Epidermal melanocyte (primary cell): ENCODE results near the gene AP2A1.

Source experiments
- DNase-seq: peaks from one replicate; pipeline ENCODE4 v3.0.0; 2011; ENCODE audit warnings: low spot score; ENCODE audit not compliant: insufficient read length

The AP2A1 gene

DNA sequence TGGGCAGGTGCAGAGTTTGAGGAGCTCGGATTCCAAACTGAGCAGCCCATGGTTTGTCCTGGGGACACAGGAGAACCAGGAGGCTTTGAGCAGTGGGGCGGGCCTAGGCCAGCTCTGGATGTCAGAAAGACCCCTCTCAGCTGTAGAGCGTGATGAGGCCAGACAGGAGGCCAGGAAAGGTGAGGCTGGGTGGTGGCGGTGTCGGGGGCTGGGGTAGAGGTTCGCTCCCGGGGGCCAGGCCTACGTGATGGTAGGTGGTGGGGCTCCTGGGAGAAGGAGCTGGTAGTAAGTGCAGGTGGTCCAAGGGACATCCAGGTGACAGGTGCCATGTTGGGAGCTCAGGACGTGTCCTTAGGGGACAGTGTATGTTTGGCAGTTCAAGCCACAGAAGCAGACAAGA is 70.6 kb downstream of the AP2A1 start:
- DNase-seq: no peak

DNA sequence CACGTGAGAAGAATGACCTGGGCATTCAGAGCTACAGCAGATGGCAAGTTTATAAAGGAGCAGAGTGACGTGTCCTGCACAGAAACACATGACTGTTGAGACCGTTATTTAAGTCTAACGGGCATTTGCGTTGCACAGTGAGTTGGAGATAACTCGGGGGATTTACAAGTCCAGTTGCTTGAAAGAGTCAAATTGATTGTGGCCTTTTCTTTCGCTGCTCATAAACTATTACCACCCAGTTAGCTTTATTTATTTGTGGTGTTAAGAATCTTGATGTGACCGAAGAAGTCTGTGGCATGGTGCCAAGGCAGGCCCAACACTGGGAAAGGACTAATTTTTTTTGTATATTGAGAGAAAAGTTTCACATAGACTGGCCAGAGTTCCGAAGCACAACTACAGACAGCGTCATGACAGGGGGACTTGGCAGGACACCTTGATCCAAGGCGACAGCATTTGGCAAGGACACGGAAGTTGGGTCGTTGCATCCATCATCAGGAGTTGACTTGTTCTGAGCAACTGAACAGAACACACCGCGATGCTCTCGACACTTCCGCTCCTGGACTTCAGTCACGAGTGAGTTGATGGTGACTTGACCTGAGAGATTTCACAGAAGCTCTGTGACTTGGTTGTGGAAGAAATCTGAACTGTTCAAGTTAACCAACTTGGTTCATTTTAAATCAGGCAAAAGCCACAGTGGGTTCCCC is 72.2 kb downstream of the AP2A1 start:
- DNase-seq: no peak

DNA sequence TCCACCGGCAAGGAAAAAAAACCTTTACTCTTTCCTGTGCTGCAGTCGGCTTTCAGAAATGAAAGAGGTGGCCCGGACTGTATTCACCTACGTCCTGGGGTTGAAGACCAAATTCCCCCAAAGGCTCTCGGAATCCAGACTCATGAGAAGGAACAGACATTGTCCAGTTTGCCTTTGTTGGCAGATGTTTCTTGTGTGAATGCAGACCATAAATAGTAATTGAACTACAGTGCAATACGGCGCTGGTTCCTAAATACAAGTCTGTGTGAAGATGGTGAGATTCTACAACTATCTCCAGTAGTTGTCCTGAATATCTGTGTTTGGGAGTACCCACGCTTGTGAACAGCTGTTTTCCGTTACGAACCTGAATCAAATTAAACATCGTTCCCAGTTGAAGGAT is 72.9 kb downstream of the AP2A1 start:
- no peak for DNase-seq

GRCh38 chr19:49840321-49840720 is 73.5 kb downstream of the AP2A1 start:
- DNase-seq: no peak

DNA sequence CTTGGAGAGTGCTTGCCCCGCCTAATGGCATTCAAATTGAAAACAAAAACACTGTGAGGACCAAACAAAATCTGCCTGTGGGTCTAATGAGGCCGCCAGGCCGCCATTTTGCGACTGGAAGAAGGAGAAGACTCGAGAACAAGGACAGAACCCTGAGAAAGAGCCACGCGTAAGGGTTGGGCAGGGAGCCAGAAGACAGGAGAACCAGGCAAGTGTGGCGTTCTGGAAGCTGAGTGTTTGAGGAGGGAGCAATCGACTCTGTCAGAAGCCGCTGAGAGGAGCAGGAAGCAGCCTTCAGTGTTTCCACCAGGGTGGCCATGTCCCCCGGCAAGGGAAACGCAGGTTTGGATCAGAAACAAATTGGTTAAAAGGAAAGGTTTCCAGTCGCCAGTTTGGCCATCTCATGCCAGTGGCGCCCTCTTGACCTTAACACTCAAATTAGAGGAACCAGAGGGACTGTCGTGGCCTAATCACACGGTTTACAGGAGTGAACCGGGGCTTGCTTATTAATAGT is 74.0 kb downstream of the AP2A1 start:
- no peak for DNase-seq

- no peak for DNase-seq
Observed at GRCh38 chr19:49843265-49843664, 76.5 kb downstream of the AP2A1 start.

DNA sequence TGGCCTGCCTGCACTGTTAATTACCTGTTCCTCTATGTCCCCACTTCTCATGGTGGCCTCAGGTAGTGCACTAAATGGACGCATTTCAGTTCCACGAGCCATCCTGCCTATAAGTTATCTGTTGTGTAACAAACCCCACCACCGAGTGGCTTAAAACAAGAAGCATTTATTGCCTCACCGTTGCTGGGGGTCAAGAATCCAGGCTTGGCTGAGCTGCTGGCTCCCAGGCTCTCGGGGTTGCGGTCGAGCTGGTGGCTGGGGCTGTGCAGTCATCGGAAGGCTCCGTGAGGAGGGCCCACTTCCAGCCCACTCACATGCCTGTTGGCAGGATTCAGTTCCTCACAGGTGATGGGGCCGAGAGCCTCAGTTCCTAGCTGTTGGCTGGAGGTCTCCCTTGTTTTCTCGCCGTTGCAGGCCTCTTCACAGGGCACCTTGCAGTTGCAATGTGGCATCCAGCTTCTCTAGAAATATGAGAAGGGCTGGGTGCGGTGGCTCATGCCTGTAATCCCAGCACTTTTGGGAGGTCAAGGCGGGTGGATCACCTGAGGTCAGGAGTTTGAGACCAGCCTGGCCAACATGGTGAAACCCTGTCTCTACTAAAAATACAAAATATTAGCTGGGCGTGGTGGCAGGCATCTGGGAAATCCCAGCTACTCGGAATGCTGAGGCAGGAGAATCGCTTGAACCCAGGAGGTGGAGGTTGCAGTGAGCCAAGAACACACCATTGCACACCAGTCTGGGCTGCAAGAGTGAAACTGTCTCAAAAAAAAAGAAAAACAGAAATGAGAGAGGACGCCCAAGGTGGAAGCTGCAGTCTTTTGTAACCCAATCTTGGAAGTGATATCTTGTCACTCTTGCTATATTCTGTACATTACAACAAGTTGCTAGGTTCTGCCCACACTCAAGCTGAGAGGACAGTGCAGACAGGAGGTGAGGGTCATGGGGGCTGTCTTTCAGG is 77.6 kb downstream of the AP2A1 start:
- DNase-seq: no peak

DNA sequence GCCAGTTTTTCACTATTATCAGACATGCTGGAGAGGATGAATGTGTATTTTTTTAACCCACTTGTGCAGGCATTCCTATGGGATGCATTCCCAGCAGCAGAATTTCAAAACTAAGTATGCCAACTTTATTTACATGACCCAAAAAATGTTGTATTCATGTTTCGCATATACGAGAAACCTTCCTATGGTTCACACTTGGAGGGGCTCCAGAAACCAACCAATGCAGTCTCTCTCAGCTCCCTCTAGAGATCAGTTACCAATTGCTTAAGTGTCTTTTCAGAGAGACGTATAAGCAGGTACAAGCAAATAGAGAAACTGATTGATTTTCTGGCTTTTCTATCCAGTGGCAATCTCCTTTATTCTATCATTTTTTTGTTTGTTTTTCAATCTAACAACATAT is 78.6 kb downstream of the AP2A1 start:
- DNase-seq: no peak

DNA sequence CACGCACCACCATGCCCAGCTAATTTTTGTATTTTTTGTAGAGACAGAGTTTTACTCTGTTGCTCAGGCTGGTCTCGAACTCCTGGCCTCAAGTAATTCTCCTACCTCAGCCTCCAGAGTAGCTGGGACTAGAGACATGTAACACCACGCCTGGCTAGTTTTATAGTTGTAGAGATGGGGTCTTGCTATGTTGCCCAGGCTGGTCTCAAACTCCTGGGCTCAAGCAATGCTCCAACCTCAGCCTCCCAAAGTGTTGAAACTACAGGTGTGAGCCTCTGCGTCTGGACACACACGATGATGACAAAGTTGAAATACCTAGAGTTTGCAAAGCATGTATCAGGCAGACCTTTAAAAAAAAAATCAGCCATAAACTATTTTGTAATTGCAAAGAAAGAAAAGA is 79.6 kb downstream of the AP2A1 start:
- no peak for DNase-seq

DNA sequence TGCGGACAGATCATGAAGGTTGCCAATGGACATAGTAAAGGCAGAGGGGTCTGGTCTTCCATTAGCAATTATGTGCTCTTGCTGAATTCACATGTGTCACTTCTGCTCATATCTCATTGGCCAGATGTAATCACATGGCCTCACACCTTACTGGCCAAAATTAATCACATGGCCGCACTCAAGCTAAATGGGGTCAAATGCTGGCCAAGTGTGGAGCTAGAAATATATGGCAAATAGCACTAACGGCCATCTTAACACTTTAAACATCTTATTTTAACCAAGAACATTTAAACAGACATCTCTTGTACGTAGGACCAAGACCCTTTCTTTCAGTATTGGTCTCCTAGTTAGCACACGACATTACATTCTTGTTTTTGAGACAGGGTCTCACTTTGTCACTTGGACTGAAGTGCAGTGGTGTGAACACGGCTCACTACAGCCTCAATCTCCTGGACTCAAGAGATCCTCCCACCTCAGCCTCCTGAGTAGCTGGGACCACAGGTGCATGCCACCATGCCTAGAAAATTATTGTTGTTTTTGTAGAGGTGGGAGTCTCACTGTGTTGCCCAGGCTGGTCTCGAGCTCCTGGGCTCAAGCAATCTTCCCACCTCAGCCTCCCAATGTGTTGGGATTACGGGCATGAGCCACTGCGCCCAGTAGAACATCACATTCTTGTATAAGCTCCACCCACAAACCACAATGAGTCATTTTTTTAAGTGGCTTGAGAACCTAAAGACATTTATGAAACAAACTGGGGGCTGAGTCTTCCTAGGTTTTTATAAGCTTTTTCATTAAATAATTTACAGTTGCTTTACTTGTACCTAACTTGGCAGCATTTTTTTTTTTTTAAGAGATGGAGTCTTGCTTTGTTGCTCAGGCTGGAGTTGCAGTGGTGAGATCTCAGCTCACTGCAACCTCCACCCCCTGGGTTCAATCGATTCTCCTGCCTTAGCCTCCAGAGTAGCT is 81.2 kb downstream of the AP2A1 start:
- DNase-seq: no peak

DNA sequence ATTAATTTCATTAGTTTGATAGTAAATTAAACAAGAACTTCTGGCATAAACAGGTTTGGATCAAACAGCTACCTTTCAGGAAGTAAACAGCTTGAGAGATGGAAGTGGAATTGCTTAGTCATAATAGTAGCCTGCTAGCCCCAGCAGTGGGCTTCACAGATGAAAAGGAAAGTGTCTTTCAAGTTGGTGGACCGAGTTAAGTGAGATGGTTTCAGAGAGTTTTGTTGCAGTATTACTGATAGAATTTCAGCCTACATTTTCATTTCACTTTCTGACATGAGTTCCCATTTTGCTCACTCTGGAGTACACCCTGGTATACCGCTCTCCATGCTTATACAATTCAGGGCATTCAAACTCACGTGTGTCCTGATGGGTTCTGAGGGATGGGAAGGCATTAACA is 82.1 kb downstream of the AP2A1 start:
- no peak for DNase-seq

DNA sequence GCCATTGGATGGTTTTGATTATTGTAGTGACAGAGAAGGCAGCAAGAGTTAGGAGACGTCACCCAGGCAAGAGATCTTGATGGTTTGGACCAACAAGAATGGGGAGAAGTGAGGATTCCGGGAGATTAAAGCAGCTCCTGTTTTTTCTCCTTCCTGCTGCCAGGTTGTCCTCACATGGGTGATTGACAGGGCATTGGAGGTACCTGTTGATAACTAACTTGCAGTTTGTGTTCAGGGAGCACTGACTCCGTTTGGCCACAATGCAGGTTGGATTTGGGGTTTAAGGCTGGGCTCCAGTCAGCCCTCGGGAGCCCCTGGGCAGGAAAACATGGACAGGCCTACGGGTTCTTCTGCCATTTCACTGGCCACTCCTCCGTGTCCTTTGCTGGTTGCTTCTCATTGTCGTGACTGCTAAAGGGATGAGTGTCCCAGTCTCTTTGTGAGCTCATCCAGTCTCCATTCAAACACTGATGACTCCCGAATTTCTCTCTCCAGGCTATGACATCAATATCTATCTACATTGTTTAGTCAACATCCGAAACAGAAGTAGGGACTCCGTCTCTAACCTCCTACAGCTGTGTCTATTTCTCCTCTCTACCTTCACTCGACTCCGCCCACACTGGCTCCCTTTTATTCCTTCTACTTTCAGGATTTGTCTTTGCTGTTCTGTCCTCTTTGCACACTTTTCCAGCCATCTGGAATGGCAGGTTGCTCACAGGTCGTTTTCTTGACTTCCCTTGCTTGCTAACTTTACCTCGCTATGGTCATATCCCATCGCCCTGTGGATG is 82.8 kb downstream of the AP2A1 start:
- no peak for DNase-seq

DNA sequence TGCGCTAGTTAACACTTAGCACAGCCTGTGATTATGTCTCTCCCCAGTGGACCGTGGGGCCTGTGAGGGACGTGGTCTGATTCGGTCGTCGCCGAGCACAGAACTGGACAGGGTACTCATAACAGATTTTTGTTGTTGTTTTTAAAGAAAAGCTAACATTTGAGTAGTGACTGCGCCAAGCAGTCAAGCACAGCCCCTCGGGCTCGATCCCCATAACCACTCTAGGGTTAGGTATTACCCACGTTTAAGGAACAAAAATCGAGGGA is 83.4 kb downstream of the AP2A1 start:
- no peak for DNase-seq

DNA sequence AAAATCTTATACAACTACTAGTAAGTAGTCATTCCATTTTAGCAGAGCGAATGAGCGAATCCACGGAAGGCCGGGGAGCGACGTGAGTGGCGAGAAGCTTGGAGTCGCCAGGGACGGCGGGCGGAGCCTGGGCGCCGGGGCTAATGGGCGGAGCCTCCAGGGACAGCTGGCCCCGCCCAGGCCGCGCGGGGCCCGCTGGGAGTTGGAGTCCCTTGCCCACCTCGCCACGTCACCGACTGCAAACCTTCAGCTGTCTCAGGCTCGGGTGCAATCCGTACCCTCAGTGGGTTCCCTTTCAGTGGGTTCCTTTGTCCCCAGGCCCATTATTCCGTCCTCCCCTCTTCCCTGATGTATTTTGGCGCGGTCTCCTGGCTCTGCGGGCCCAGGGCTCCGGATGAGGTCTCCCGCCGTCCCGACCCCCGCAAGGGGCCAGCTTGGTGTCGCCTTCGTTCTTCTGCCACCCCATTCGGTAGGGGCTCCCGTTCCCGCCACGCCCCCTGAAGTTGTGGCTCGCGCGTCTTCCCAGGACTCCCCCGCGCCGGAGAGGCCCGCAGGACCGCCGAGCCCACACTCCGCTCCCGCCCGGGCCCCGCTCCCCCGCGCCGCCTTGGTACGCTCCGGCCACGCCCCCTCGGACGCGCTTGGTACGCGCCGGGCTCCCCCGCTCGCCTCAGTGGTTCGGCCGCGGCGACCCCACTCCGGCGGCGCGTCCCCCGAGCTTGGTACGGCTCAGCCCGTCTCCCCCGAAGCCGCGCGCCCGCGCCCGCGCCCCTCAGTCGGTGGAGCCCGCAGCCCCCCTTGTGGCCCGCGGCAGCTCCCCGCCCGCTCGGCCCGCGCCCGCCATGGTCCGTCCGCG is 83.9 kb downstream of the AP2A1 start, which contains the start of gene PTOV1:
PTOV1 (plus strand) TSS at position 673 of the 856 bp plus-strand sequence.
- peak; percentile 95 for DNase-seq

GRCh38 chr19:49851456-49852259 is 84.9 kb downstream of the AP2A1 start:
- DNase-seq: no peak

DNA sequence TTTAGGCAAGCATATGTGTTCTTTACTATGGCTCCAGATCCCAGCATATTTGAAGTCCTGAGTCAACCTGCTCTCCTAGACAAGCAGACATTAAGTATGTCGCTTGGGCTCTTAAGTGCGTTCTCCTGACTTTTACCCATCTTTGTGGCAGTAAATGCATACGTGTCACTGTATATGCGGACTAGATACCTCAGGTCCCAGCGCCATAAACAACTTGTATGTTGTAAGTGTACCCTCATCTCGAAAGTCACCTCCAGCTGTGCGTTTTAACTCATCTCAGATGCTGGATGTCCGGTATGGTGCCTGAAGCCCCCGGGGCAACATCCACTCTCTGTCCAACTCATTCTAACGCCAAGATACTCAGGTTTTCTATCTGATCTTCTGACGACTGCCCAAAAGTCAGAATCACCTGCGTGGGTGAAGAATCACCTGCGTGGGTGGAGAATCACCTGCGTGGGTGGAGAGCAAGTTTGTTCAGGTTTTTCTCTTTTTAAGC is 85.9 kb downstream of the AP2A1 start:
- DNase-seq: no peak

DNA sequence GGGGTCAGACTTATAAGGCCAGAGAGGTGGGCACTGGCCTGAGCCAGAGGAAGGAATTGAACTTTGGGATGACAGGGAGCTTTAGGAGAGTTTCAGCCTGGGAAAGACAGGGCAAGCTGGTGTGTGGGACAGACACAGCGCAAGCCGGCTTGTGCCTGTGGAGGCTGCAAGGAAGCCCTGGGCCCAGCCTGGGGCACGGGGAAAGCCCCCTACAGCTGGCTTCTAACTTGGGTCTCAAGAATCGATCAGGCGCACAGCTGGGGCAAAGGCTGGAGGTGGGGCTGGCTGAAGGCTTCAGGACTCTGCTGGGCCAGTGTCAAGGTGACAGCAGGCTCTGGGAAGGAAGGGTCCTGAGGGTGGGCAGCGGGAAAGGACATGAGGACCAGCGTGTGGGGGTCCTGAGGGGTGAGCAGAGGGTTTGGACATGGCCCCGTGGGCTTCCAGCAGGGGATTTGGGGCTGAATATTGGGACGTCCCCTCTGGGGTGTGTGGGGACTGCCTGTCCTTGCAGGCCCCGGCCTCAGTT is 87.1 kb downstream of the AP2A1 start:
- no peak for DNase-seq
